Occipital lobe (tissue), 2 donors: ENCODE measurements around the gene DPYSL5. TPM values are rescaled to one million over a fixed set of nuclear protein-coding genes. Genes with fewer than 3 reads are reported as not detected.

Experiments used
- DNase-seq: peaks from one replicate; lab custom pipeline; 2025; lab: John Stamatoyannopoulos, UW
- total RNA-seq: library from RNA; depleted of rRNA; stranded (reverse); fragments of >200 nt; gene quantifications from one replicate; pipeline ENCODE4 v1.2.3, GENCODE V29; 2014

DPYSL5 gene
- total RNA-seq, 1 donor from 2014 or later = 128 TPM

- no peak for DNase-seq
These were observed 140.3 kb downstream of the DPYSL5 start for GRCh38 chr2:26988058-26988860.

GRCh38 chr2:26989156-26989555 is 141.2 kb downstream of the DPYSL5 start:
- DNase-seq = no peak

- no peak for DNase-seq
These were observed 143.8 kb downstream of the DPYSL5 start for GRCh38 chr2:26991717-26992116.

GRCh38 chr2:26993768-26994167 is 145.8 kb downstream of the DPYSL5 start:
- no peak for DNase-seq

DNA sequence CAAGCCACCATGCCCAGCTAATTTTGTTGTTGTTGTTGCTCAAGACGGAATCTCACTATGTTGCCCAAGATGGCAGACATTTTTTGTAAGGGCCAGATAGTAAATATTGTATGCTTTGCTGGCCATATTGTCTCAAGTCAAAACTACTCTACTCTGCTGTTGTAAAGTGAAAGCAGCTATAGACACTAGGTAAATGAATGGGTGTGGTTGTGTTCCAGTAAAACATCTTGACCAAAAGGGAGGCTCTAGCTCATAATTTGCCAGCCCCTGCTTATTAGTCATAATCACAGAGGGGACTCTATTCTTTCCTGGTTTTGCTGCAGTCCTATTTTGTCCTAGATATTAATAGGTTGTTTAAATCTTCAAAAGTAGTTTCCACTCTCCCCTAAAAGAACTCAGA is 147.1 kb downstream of the DPYSL5 start:
- DNase-seq = no peak

- no peak for DNase-seq
These were observed 149.5 kb downstream of the DPYSL5 start for GRCh38 chr2:26997394-26997793.

- no peak for DNase-seq
These were observed 150.4 kb downstream of the DPYSL5 start for GRCh38 chr2:26998323-26998722.

Other genes with a start within 250 kb of the DPYSL5 start
- gene CIB4, start 206.8 kb upstream of the DPYSL5 start, total RNA-seq = not detected
- 3.6 TPM for gene KCNK3, start 155.4 kb upstream of the DPYSL5 start, total RNA-seq
- gene SLC35F6, start 83.8 kb upstream of the DPYSL5 start, total RNA-seq = 17.3 TPM
- gene CENPA, start 62.1 kb upstream of the DPYSL5 start, total RNA-seq = 1.9 TPM
- gene MAPRE3, start 122.5 kb downstream of the DPYSL5 start, total RNA-seq = 15.4 TPM
- gene TMEM214, start 184.8 kb downstream of the DPYSL5 start, total RNA-seq = 7.8 TPM
- gene AGBL5, start 203.5 kb downstream of the DPYSL5 start, total RNA-seq = 17.5 TPM
- gene OST4, start 223.5 kb downstream of the DPYSL5 start, total RNA-seq = 132 TPM
- gene EMILIN1, start 230.5 kb downstream of the DPYSL5 start, total RNA-seq = 4.5 TPM
- gene KHK, start 238.6 kb downstream of the DPYSL5 start, total RNA-seq = 6.2 TPM